HG03196 (cell line): ENCODE measurements around the gene CCN5.

ENCODE experiments used
- ATAC-seq: cut with Tn5 transposase; IDR thresholded peaks from one replicate; pipeline ENCODE4 v1.9.1; 2021; ENCODE audit not compliant: unreplicated experiment

The CCN5 gene

DNA sequence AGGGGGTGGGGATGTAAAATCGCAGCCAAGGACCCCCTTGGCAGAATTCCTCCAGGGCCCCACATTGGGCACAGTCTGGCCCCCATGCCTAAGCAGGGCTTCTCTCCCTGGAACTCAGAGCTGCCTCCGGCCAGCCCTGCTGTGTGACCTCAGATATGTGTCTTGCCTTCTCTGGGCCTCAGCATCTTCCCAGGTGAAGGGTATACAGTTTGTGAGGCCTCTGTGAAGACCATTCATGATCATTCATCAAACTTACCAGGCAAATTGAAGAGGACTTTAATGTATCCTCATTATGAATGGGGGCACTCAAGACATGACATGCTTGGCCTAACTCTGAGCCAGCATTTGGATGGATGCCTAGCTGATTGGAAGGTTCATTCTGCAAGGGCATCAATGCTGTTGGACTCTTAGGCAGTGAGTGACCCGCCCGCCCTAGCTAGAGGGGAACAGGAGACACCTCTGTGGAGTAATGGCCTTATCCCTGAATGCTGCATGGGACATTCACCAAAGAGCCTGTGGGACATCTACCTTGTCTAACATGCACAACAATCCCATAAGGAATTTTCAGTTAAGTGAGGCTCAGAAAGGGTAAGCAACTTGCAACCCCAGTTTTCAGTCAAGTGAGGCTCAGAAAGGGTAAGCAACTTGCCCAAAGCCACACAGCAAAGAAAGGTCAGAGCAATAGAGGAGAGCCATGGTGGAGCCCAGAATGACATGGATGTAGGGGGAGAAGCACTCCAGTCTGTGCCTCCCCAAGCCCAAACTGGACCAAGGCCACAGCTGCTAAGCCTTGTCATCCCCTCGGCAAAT is 535 bp downstream of the CCN5 start:
- no peak for ATAC-seq

DNA sequence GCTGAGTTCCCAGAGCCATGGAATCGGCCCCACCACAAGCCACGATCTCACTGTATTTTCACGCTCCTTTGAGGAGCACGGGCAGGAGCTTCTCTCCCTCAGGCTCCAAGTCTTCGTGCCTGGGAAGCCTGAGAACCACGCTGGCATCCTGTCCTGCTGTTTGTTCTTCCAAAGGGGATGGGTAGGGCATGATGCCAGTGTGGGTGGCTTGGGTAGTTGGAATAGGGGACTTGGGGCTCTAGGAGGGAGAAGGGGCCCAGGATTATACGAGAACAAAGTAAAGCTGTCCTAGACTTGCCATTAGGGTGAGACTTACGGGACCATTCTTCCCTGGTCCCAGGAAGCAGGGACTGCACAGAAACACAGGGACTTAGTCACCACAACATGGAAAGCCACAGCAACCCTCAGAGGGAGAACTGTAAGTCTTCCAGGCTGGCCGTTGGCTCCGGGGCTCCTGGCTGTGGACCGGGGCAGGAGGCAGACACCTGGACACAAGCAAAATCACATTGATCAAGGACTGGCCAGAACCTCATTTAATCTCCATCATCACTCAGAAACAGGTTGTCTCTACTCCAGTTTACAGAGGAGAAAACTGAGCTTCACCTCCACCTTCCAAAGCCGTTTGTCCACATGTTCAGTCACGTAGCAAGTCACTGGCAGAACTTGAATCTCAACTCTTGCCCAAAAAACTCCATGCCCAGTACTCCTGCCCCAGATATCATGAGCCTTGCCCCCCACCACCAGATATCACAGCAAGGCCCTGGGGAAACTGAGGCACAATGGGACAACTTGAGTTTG is 1.3 kb downstream of the CCN5 start:
- ATAC-seq = no peak

GRCh38 chr20:44717986-44718385 is 2.8 kb downstream of the CCN5 start:
- ATAC-seq = no peak

DNA sequence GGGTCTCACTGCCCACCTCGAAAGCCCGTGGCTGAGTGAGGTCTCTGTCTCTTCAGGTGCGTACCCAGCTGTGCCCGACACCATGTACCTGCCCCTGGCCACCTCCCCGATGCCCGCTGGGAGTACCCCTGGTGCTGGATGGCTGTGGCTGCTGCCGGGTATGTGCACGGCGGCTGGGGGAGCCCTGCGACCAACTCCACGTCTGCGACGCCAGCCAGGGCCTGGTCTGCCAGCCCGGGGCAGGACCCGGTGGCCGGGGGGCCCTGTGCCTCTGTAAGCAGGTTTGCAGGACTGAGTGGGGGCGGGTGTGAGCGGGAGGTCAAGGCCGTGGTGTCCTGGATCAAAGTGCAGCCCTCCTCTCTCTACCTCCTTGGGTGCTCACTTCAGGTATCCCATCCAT is 4.7 kb downstream of the CCN5 start:
- no peak for ATAC-seq

GRCh38 chr20:44720621-44720996 is 5.4 kb downstream of the CCN5 start:
- no peak for ATAC-seq

- ATAC-seq = no peak
These were observed 6.0 kb downstream of the CCN5 start for GRCh38 chr20:44720997-44721784.

DNA sequence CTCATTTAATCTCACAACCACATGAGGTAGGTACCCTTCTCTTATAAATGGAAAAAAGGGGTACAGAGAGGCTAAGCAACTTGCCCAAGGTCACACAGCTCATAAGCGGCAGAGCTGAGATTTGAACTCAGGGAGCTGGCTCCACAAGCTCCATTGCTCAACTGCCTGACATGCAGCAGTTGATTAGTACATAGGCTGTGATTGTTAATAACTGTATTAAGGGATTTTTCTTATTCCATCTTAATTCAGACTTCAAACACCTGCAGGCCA is 6.6 kb downstream of the CCN5 start:
- ATAC-seq = no peak

- no peak for ATAC-seq
These were observed 7.8 kb downstream of the CCN5 start for GRCh38 chr20:44722990-44723389.

DNA sequence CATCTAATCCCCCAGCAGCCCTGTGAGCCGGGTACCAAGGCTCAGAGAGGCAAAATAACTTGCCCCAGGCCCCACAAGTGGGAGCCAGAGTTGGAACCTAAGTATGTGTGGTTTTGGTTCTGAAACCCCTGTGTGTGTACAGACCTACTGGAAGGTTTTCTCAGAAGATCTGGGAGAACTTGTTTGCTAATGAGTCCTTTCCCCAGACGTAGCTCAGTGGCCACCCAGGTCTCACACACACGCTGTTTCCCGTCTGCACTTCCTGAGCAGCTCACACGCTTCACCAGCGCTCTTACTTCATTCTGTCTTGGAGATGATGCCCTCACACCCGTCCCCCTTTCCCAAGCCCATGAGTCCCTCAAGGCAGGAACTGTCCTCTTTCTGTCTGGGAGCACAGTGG is 8.2 kb downstream of the CCN5 start:
- no peak for ATAC-seq

- no peak for ATAC-seq
These were observed 8.7 kb downstream of the CCN5 start for GRCh38 chr20:44723798-44724362.

GRCh38 chr20:44724423-44725091 is 9.4 kb downstream of the CCN5 start:
- ATAC-seq = no peak

GRCh38 chr20:44725837-44726236 is 10.7 kb downstream of the CCN5 start:
- ATAC-seq = no peak

GRCh38 chr20:44727039-44727438 is 11.9 kb downstream of the CCN5 start:
- no peak for ATAC-seq

DNA sequence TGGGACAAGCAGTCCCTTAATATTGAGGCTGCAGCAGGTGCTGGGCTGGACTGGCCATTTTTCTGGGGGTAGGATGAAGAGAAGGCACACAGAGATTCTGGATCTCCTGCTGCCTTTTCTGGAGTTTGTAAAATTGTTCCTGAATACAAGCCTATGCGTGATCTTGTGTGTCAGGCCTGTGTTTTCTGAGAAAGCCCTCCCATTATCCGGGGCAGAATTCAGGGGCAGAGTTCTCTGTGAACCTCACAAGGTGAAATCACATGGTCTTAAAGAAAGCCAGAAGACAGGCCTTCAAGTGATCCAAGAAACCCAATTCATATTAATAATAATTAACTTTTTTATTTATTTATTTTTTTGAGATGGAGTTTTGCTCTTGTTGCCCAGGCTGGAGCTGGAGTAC is 12.5 kb downstream of the CCN5 start:
- ATAC-seq = no peak

GRCh38 chr20:44728801-44729443 is 13.8 kb downstream of the CCN5 start:
- ATAC-seq = no peak

DNA sequence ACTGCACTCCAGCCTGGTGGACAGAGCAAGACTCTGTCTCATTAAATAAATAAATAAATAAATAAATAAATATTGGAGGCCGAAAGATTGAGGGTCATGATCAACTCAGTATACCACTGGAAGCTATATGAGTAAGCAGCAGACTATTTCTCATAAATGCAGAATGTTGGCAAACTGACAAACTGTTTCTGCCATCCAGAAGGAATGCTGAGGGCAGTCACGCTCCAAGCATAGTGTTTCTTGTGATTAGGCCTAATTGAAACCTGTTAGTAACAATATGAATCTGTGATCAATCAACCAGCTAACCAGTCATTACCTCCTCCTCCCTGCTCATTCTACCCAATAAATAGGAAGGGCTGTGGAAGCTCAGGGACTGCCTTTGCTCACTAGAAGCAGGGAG is 15.3 kb downstream of the CCN5 start:
- no peak for ATAC-seq

- no peak for ATAC-seq
These were observed 16.5 kb downstream of the CCN5 start for GRCh38 chr20:44731657-44732056.

DNA sequence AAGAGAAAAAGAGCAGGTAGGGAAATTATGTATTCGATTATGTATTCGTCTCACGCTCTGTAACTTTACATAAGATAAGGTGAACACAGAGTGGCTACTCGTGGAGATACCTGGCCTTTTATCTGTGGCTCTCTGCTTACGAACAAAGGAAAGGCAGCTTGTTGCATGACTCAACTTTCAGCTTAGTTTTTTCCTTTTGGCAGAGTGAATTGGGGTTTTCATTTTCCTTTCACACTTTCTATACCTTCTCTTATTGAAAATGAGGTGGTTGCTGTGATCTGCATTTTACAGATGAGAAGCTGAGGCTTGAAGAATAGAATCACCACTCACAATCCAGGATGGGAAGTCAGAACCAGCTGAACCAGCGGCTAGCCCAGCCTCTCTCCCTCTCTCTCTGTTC is 17.2 kb downstream of the CCN5 start:
- ATAC-seq = no peak

GRCh38 chr20:44733341-44734069 is 18.3 kb downstream of the CCN5 start:
- ATAC-seq = no peak

GRCh38 chr20:44734938-44735337 is 19.8 kb downstream of the CCN5 start:
- no peak for ATAC-seq
